Peyer's patch (tissue), 4 donors: ENCODE measurements around the gene GABRB1.

Experiments
- POLR2A ChIP-seq, 2 donors: fragments of 450-650 bp; IDR thresholded peaks; one replicate each; pipeline ENCODE4 v1.5.1; 2017; ENCODE audit warnings: antibody characterized with exemption in 2 of 2, mild to moderate bottlenecking in 2 of 2, moderate library complexity in 2 of 2
- TF ChIP-seq, protein P1 (sequence below), 6 experiments: fragments of 450-650 bp in 4 of 6; fragments of 200-600 bp in 2 of 6; sonication (generic) in 1 of 6; IDR thresholded peaks; one replicate each; pipeline ENCODE4 v1.5.1; 2017 to 2019; ENCODE audit warnings: antibody characterized with exemption in 6 of 6, mild to moderate bottlenecking in 3 of 6, moderate library complexity in 1 of 6

DNA sequence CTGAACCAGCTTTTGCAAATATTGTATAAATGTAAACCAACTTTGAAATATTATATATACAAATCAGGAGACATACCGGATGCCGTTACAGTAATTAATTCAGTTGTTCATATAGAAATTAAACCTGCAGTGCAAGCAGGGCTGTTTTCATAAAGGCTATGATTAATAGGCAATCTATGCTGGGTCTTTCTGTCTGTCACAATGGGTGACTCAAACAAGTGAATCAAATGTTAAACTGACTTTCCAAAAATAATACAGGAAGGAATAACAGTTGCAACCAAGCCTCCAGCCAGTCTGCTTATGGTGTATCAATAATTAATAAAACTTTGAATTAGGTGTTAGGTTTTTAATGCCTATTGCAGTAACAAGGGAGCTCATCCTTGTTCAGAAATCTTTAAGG is 43.9 kb downstream of the GABRB1 start:
- TF ChIP-seq, protein P1, sequence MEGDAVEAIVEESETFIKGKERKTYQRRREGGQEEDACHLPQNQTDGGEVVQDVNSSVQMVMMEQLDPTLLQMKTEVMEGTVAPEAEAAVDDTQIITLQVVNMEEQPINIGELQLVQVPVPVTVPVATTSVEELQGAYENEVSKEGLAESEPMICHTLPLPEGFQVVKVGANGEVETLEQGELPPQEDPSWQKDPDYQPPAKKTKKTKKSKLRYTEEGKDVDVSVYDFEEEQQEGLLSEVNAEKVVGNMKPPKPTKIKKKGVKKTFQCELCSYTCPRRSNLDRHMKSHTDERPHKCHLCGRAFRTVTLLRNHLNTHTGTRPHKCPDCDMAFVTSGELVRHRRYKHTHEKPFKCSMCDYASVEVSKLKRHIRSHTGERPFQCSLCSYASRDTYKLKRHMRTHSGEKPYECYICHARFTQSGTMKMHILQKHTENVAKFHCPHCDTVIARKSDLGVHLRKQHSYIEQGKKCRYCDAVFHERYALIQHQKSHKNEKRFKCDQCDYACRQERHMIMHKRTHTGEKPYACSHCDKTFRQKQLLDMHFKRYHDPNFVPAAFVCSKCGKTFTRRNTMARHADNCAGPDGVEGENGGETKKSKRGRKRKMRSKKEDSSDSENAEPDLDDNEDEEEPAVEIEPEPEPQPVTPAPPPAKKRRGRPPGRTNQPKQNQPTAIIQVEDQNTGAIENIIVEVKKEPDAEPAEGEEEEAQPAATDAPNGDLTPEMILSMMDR (IDR thresholded peaks at IDR 0.05), result no peak
- TF ChIP-seq POLR2A (IDR thresholded peaks at IDR 0.05), result no peak
